HG02588 (cell line): ENCODE results near the gene DPH6.

Source experiments
- ATAC-seq: cut with Tn5 transposase; IDR thresholded peaks from one replicate; pipeline ENCODE4 v1.9.1; 2021; ENCODE audit warnings: mild to moderate bottlenecking, moderate library complexity; ENCODE audit not compliant: unreplicated experiment

The DPH6 gene

DNA sequence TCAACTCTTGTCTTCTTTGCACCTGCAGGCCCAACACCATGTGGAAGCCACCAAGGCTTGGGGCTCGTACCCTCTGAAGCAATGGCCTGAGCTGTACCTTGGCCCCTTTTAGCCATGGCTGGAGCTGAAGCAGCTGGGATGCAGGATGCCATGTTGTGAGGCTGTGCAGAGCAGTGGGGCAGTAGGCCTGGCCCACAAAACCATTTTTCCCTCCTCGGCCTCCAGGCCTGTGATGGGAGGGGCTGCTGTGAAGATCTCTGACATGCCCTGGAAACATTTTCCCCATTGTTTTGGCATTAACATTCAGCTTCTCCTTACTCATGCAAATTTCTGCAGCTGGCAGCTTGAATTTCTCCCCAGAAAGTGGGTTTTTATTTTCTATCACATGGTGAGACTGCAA is 58.5 kb downstream of the DPH6 start:
- ATAC-seq: no peak

DNA sequence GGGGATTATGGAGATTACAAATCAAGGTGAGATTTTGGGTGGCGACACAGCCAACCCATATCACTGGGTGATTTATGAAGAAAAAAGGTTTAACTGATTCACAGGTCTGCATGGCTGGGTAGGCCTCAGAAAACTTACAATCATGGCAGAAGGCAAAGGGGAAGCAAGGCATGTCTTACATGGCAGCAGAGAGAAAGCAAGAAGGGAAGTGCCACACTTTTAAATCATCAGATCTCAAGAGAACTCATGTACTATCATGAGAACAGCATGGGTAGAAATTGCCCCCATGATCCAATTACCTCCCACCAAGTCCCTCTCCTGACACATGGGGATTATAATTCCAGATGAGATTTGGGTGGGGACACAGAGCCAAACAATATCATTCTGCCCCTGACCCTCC is 59.7 kb downstream of the DPH6 start:
- ATAC-seq: no peak

DNA sequence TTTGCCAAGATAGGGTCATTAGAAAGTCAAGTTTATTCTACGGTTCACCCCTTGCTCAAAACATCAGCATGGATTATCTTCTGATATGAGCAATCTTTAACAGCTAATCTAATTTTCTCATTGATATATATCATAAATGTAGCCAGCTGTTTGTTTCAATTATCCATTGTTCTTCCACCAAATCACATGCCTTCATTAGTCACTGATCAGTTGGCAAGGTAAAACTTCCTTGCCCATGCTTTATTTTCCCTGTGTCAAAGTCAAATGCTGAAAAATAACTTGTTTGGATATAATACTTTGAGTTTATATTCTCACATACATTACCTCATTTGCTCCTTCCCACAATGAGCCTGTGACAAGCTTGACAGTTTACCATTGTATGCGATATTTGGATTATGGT is 60.6 kb downstream of the DPH6 start:
- no peak for ATAC-seq

DNA sequence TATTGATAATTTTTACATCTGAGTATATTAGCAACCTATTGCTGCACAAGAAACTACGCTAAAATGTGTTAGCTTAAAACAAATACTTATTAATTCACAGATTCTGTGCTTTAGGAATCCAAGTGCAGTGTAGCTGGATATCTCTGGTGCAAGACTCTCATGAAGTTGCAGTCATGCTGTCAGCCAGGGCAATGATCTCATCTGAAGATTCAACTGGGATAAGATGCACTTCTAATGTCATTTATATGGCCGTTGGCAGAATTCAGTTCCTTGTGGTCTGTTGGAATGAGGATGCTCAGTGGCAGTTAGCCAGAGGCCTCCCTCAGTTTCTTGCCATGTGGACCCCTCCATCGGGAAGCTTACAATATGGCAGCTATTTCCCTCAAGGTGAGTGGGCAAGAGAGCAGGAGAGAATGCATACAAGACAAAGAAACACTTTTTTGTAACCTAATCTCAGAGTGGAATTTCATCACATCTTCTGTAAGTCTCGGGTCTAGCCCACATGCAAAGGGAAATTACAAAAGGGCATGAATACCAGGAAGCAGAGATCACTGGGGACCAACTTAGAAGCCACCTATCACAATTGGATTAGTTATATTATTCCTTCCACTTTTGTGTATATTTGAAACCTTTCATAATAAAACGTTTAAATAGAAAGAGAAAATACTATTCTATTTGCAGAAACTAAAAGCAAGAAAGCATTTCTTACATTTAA is 61.6 kb downstream of the DPH6 start:
- ATAC-seq: no peak

DNA sequence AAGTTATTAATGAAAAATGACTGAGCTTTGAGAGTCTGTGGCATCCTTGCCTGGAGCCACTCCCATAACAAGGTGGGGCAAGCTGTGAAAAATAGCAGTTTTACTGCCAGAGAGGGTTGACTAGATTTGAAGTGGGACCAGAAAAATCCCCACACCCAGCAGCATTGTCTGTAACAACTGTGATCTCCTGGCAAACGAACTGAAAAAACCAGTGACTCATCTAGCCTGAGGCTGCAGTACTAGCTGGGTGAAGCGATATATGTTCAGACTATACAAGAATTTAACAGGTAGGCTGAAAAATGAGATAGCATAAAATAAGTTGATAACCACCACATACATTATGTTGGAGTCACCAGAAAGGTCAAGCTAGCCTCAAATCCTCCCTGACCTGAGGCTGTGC is 64.0 kb downstream of the DPH6 start:
- ATAC-seq: no peak

DNA sequence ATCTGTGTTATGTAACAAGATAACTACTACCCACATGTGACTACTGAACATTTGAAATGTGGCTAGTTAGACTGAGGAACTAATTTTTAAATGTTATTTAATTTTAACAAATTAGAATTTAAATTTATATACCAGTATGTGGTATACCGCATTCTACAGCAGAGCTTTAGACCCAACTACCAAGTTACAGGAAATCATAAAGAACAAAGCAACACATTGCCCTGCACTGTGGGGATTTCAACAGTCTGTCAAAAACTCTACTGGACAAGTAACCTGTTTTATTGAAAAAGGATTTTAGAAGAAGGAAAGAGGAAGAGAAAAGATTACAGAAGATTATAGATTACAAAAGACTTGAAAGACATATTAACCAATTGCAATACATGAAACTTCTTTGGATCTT is 64.9 kb downstream of the DPH6 start:
- no peak for ATAC-seq

DNA sequence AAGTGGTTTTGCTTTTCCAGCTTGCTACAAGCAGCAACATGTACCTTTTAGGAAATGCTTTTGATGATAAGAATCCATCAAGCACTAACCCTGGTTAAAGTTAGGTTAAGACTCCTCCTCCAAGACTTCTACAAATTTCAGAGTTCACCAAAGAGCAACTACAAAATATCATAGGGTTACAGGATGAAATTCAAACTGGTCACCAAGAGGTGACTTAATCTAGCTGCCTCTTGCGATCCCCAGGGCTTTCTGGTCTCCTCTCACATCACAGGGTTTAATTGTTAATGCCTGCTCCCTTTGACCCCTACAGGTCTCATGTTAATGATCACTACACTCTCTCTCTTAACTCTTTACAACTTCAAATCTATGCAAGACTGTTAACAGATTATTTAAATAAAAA is 66.5 kb downstream of the DPH6 start:
- ATAC-seq: no peak

DNA sequence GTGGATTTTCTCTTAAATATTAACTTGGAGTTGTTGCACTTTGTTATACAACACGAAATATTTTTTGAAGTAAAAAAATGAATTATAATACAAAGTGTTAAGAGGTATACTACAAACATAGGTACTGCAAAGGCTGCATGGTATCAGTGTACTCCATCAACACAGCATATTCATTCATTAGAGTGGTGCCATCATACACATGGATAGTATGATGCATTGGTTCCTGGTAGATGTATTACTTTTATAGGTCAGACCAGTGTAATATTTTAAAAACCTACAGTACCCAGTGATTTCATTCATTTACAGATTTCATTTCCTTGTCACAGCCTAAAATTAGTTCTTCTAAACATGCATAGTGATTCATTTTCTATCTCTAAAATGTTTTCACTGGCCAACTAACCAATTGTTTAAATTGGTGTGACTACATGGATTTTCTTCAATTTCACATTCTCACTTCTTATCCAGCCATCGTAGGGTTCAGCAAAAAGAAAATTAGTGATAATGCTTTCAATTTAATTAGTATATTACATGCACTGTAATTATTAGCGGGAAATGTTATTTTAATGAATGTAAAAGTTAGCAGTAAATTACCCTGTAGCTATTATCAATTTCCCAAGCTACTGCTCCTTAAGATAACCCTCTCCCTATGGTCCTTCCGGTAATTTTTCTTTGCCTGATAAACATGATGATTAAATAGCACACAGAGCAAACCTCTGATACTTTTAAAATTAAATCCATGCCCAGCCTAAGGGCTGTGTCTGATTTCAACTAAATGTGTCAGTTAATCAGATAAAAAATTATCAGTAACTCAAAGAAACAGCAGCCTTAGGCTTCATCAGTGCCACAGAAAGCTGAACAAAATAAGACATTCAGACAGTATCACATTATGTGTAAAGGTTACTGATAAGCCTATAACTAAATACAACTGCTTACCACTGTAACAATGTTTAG is 68.4 kb downstream of the DPH6 start:
- no peak for ATAC-seq

DNA sequence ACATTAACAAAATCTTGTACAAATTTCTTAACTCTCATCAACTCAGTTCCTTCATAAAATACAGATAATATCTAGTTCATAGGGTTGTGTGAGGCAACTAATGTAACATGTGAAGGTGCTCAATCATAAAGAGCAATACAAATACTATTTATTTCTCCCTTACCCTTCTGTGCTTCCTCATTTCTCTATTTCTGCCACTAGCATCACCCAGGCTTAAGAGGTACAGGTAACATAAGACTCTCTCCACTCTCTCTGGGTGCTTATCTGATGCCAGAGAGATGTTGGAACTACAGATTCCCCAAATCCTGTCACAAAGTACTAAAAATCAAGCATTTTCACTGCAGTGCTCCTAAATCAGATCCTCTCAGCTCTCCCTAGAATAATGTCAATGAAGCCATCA is 74.9 kb downstream of the DPH6 start:
- ATAC-seq: no peak

DNA sequence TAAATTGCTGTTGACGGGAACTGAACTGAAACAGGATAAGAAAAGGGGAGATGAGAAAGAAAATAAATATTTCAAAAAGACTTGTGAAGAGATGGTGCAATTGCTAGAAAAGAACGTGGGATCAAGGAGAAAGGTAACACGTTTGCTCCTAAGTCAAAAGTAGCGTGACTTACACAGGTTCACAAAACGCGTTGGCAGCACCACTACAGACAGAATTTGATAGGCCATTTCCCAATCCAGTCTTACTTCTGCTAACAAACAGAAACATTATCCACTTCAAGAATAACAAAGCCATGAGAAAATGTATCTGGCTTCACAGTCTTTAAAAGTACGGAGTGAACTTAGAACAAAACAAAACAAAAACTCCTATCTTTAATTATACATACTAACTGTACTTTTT is 75.5 kb downstream of the DPH6 start:
- no peak for ATAC-seq

DNA sequence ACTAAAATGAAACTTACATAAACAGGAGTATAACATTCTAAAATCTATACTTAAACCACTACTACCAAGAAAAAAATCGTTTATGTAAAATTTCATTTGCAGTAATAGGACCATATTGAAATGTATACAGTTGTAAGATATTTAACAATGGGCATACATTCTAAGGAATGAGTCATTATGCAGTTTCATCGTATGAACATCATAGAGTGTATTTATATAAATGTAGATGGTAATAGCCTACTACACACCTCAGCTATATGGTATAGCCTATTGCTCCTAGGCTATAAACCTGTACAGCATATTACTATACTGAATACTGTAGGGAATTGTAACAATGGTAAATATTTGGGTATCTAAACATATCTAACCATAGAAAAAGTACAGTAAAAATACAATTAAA is 79.5 kb downstream of the DPH6 start:
- ATAC-seq: no peak

DNA sequence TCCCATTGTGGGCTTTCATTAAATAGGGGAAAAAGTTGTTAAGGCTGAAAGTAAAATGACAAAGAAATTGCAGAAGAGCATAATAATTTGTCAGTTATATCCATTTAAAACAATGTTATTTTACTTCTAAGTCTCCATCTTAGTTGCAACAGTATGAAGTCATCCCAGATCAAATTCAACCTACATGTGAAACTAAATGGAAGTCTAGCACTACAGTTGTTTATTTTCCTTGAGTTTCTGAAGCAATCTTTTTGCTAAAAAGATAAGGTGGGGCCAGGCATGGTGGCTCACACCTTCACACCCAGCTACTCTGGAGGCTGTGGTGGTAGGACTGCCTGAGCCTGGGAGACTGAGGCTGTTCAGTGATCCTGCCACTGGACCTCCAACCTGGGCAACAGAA is 80.2 kb downstream of the DPH6 start:
- ATAC-seq: no peak

DNA sequence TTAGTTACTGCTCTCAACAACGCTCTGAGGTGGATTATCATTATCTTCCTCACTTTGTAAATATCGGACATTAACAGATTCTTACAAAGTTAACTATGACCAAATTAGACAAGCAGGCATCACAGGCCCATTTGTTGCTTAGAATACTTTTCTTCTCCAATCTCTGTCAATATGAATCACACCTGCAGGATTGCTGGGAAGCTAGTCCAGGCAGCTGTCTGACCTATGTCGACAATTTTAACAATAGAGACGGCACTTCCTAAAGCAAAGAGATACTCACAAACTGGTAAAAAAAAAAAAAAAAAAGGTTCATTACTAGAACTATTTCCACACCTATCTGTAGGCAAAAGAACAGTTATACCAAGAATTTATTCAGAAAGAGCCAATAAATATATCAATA is 85.3 kb downstream of the DPH6 start:
- no peak for ATAC-seq

DNA sequence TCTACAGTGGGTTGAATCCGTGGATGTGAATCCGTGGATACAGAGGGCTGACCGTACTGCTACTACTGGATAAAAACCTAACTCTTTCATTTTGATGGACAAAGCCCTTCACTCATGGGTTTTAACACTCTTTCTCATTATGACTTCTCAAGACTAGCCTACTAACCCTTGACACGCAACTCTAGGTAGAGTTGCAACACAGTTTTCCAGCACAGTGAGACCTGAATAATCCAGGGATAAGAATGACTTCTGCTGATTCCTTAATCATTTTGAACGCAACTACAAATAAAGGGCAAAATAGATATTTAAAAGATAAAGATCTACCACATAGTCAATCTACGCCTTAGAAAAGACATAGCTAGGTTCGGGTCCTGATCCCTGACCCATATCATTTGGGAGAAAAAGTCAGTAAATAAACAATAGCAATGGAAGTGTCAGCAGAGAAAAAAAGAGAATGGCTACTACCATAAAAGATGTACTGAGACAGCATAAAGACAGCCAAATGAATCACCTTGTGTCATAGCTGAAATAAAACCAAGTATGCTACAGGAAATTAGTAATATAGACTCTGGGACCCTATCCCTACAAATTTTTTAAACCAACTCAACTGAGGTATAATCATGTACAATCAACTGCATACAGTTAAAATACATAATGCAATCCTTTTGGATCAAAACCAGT is 87.6 kb downstream of the DPH6 start:
- ATAC-seq: no peak

DNA sequence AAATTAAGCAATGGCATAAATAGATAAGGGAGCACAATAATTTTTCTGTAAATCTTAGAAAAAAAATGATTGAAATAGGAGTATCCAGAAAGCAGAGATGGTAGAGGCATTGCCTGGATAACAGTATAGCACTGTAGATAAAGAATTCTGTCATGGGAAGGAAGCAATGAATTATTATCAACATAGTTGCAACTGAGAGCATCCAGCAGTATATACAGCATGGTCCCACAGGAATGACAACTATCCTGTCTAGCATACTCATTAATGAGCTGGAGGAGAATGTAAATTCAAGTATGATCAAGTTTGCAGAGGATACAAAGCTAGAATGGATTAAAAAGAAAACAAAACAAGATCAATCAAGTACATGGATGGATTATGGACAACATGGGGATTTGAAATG is 90.8 kb downstream of the DPH6 start:
- ATAC-seq: no peak

DNA sequence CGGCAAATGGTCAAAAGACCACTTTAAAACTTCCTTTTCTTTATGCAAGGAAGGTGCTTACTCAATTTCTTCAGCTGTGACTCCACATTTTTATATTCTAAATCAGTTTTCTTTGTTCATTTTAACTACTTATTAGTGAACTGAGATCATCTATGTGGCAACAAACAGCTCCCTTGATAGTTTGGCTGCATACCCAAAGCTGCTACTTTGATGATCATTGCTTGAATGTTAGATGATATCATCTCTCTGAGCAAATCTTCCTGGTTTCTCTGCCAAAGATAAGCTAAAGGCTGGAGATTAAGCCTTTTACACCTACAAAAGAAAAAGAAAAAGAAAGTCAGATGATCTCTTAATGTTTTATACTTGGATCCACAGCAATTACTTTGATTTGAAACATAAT is 95.5 kb downstream of the DPH6 start:
- no peak for ATAC-seq

DNA sequence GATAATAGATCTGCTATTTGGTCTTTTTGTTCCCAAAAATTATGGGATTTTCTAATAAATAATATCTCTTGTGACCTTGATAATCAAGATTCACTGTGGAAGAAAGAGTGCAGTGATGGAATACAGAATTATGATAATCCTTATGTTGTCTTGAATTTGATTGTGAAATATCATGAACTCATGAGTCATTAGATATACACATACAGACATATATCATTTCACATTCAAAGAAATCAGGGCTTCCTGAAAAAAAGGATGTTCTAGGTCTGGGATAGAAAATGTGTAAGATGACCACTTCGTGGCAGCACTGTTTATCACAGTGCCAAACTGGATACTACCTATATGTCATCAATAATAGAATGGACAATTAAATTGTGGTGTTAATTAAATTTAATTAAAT is 97.7 kb downstream of the DPH6 start:
- no peak for ATAC-seq

DNA sequence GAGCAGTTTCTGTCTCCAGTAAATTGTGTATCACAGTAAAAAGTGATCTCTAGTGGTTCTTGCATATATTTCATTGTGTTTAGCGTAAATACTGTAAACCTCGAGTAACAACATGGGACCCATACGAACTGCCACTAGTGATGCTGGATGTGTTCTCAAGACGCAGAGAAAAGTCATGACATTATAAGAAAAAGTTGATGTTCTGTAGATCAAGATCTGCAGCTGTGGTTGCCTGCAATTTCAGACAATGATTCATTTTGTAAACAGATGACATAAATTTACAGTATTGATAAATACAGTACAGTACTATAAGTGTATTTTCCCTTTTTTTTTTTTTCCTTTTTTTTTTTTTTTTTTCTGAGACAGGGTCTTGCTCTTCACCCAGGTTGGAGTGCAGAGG is 100.1 kb downstream of the DPH6 start:
- no peak for ATAC-seq

DNA sequence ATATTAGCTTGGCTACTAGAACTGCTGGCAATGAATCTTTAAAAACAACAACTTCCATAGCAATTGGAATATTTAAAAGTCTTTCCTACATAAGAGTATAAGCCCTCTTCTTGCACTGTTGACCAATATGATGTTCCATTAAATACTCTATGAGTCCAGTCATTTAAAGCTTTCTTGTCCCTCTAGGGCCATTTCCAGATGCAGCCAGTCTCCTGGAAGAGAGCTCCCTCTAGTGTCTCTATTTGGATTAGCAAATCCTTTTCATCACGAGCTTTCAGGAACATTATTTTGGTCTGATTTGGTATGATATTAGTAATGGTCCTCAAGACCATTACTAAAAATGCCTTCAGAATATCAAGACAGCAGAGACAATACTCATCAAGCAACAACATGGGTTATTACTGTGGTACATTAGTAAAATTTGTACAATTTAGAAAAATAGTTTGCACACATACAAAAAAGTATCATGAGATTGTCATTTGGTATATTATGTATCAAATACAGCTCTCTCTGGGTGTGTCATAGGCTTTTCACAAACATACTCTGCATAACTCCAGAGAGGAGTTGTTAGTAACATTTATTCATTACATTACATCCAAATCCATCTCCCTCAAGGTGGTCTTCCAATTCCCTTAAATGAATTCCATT is 101.3 kb downstream of the DPH6 start:
- no peak for ATAC-seq

DNA sequence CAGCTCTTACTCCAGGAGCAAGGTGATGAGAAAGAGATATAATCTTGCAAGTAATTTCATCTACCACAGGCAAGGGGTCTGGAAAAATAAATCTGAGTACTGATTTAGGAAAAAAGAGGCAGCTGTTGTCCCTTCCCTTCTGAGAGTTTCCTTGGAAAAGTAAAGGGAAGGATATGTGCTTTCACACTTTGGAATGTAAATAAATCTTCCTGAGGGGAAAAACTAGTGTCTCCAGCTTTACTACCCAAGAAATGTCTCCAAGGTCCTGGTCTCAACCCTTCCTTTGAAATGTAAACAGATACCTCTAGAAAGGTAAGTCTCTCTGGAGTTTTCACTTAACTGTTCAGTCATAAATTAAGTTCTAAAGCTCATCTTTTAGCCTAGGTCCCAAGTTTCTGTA is 102.6 kb downstream of the DPH6 start:
- no peak for ATAC-seq

DNA sequence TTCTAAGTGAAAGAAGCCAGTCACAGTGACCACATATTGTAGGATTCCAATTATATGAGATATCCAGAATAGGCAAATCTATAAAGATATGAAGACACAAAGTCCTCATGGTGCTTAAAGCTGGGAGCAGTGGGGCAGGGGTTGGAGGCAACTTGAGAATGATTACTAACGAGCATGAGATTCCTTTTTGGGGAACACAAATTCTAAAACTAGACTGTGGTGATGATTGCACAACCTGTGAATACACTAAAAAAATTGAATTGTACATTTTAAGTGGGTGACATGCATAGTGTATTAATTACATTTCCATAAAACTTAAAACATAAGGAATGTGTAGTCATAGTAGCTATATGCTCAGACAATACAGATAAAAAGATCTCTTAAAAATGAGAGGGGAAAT is 103.2 kb downstream of the DPH6 start:
- ATAC-seq: no peak
